Measurements from ENCODE around the gene FAM110C.
"Not testable (repeated sequence)": the region's sequence is repeated elsewhere in the genome, so short reads cannot be mapped to it uniquely, and the experiment has no call there.

FAM110C gene

GRCh38 chr2:46471-47345 lies at the start of gene FAM110C:
Gene FAM110C, minus strand, starts transcription at chr2:46505. Its CDS starts 120 bp downstream, at chr2:46385.
- no peak for DNase-seq (ENCODE audit: low read depth)

GRCh38 chr2:92326-92725 lies 46.0 kb upstream of the FAM110C start:
- no peak for DNase-seq (ENCODE audit: low read depth)

GRCh38 chr2:90645-91312 lies 44.5 kb upstream of the FAM110C start:
- no peak for DNase-seq (ENCODE audit: low read depth)

DNA sequence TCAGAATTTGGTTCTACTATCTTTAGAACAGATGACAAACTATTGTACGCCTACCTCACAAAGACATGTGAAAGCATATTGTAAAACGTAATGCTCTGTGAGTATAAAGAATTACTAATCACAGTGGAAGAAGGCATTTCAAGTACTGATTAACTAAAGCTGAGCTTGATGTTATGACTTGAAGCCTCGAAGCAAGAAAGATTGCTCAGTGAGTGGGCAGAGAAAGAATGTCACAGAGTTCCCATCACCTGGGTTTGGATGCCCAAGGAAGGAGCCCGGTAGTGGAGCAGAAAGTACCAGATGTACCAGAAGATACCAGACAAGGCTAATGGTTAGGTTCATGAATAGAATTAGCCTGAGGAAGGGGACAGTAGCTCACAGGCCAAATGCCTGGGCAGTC lies 39.5 kb upstream of the FAM110C start:
- DNase-seq (ENCODE audit: low read depth): no peak

- no peak for DNase-seq (ENCODE audit: low read depth)
Measured at GRCh38 chr2:84121-84520, 37.8 kb upstream of the FAM110C start.

DNA sequence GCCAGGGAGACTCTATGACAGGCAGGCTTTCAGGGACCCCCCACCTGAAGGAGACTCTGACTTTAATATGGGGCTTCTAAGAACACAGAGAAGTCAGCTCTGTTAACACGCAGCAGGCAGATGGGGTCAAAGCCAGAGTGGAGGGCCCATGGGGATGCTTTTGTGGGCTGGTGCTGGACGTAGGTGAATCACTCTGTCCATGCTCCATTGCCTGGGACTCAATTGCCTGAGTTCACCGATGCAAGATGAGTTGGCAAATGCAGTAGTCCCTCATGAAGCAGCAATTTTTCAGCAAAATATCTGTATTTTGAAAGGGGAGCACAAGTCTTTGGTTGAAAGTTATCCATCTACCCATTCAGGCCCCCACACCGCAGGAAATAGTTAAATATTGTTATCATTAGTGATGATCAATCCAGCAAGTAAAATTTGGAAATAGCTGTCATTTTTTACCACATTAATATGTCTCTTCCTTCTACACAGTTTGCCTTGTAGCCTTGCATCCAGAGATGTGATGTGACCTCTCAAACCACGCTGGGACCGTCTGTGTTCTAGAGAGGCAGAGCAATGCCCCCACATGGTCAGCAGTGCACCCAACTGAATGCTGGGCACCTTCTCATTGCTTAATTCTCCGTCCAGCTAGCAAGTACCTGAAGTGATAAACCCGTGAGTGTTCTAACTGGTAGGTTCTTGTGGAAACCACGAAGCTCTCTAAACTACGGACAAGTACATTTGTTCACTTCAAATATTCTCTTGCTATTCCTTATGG lies 34.8 kb upstream of the FAM110C start:
- no peak for DNase-seq (ENCODE audit: low read depth)

DNA sequence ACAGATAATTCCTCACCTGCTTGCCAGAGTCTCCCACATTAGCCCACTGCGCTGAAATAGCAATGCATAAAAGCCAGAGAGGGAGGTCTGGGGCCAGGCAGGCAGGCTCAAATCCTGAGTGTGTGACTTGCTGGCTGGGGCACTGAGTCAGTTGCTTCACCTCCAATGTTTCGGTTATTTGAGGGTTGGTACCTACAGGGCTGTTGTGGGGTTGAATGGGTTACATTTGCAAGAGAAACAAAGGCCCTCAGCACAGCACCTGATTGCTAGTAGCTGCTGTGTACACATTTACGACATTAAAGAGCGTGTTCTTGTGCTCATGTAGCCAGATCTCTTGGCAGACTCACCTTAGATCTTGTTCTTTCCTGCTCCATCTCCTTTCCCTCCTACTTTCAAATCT lies 34.1 kb upstream of the FAM110C start:
- DNase-seq (ENCODE audit: low read depth): no peak

- DNase-seq (ENCODE audit: low read depth): no peak
Measured at GRCh38 chr2:71309-72035, 25.2 kb upstream of the FAM110C start.

DNA sequence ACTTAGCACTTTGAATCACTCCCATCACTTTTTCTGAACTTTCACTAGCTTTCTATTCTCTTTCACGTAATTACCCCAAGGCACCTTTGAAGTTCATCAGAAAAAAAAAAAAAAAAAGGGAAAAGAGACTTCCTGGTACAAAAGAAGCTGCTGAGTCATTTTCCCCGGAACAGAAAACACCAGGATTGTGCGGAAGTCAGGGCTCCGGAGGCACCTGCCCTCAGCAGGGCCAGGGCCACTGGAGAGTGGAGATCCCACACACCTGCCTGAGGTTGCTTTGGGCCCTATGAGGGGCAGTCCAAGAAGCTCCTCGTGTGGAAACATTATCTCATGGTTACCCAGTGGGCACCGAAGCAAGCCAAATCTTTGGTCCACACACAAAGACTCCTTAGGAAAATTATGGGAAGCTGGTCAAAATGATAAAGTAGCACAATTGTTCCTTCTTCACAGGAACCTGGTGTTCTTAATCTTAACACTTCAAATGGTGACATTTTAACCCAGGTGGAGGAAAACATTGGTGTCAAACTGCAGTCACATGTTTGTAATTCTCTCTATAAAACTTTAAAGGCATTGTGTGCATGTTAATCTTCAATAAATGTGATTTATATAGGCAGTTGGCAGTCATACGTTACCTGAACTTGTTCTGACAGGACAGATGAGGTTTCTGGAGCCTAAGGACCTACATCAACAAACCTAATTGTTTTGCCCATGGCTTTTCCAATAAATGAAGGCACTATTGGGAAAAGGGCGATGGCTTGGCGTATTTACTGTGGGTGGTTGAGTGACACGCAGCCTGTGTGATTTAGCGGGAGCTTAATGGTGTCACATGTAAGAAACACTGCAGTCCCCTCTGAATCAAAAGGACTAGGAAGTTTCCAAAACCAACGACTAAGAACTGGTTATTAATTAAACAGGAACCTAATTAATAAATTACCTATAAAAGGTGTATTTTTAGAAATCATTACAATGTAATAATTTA lies 23.4 kb upstream of the FAM110C start:
- no peak for DNase-seq (ENCODE audit: low read depth)

- DNase-seq (ENCODE audit: low read depth): not testable (repeated sequence)
Measured at GRCh38 chr2:68637-69036, 22.3 kb upstream of the FAM110C start.

DNA sequence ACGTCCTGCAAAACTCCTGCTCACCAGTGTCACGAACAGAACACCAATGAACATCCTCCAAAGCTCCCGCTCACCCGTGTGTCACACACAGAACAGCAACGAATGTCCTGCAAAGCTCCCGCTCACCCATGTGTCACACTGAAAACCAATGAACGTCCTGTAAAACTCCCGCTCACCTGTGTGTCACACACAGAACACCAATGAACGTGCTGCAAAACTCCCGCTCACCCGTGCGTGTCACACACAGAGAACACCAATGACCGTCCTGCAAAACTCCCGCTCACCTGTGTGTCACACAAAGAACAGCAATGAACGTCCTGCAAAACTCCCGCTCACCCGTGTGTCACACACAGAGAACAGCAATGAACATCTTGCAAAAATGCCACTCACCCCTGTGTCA lies 20.5 kb upstream of the FAM110C start:
- DNase-seq (ENCODE audit: low read depth): no peak

GRCh38 chr2:65121-65520 lies 18.8 kb upstream of the FAM110C start:
- no peak for DNase-seq (ENCODE audit: low read depth)

- no peak for DNase-seq (ENCODE audit: low read depth)
Measured at GRCh38 chr2:55587-56448, 9.5 kb upstream of the FAM110C start.

- no peak for DNase-seq (ENCODE audit: low read depth)
Measured at GRCh38 chr2:51613-52012, 5.3 kb upstream of the FAM110C start.

- DNase-seq (ENCODE audit: low read depth): no peak
Measured at GRCh38 chr2:47737-48136, 1.4 kb upstream of the FAM110C start.

DNA sequence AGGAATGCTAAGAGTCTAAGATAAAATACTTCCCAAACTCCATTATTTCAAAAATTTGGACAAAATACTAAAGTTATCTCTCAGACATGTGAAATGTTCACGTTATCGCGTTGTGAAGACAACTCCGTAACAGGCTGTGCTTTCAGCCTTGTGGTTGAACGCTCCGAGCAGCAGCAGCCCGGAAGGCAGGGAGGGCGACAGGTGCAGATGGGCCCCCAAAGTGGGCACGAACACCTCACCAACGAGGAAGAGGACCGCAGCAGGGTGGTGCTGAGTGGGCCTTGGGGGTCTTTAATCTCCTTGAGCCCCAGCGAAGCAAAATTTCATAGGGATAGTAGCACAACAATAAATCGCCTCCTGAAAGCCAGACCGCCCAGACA lies 1.0 kb upstream of the FAM110C start:
- DNase-seq (ENCODE audit: low read depth): no peak

GRCh38 chr2:46131-46470 lies 204 bp downstream of the FAM110C start:
- no peak for DNase-seq (ENCODE audit: low read depth)

- DNase-seq (ENCODE audit: low read depth): no peak
Measured at GRCh38 chr2:45342-46130, 769 bp downstream of the FAM110C start.

DNA sequence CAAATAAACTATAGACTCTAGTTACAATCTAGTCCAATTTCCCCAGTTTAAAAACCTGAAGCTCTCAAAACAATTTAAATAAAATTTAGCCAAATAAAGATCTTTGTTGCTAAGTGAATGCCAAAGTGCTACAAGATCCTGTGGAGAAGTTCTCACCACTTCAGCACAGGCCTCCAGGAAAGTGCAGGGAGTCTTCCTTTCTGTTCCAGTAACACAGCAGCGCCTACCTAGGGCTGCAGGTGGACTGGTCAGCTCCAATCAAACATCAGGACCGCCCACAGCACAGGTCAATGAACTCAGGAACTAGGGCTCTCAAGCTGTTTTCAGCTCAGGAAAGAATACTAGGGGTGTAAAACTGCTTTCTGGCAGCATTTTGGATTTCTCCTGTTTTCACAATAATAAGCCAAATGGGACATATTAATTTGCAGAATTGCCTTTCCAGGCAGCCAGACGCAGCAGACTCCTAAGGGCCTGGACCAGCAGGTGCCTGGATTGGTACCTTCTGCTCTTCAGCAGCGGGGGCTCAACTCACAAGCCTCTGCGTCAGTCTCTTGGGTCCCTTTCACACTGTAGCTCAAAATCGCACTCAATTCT lies 1.5 kb downstream of the FAM110C start:
- no peak for DNase-seq (ENCODE audit: low read depth)
